Stimulated activated CD8-positive, alpha-beta memory T cell treated with anti-CD3 and anti-CD28 coated beads, Interleukin-7, amount 100 ng/mL, for 48 hours (primary cell): Measurements from ENCODE around the gene LRRTM3.

Experiments
- DNase-seq, 2 donors: peaks; one replicate each; pipeline ENCODE4 v3.0.0-alpha.2; 2020; ENCODE audit warnings: low read depth in 1 of 2; ENCODE audit errors: extremely low read depth in 1 of 2

LRRTM3 gene

DNA sequence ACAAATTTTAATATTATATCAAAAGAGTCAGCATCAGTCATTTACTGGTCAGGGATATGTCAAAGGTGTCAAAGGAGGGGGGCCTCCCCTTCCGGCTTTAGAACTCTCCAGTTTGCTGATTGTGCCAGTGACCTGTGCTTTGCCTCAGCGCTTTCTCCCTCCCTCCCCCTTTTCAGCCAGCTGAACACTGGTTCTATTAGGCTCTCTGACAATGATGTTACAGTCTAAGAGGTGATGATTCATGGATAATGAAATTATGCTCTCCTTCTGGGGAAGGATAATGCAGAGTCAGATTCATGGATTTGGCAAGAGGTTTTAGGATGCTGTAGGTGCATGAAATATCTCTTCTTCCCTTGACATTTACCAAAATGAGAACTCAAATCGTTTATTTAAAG is 6.1 kb downstream of the LRRTM3 start:
- DNase-seq: no peak

- DNase-seq: no peak
These were observed 8.9 kb downstream of the LRRTM3 start for GRCh38 chr10:66934711-66935110.

DNA sequence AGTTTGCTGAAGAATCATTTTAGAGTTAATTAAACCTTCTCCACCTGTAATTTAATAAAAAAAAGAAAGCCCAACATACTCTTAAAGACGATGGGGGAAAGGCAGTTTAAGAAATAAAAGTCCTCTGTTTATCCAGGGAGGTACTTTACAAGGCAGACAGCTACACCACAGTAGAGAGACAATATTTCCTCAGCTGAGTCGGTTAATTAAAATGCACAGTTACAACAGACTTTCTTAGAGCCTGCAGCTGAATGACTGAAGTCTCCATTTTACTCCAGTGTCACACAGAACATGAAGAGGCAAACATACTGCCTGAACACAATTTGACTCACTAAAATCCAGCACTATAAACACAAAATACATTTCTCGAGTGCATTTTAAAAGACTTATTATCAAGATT is 15.1 kb downstream of the LRRTM3 start:
- no peak for DNase-seq

DNA sequence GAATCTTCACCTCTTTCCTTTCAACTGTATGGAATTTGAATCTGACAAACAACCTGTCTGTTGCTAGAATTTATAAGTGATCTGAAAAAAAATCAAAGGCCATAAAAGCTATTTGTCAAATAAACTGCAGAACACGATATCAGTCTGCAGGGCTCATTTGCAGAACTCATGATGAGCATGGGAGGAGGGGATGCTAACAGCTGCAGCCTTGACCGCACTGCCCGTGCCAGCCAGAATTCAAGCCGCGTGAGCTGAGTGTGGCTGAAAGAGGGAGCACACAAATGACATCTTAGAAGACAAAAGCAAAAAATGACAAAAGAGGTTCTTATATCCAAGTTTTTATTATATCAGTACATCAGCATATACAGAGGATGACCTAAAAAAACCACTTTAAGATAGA is 15.7 kb downstream of the LRRTM3 start:
- DNase-seq: no peak

GRCh38 chr10:66942407-66942806 is 16.6 kb downstream of the LRRTM3 start:
- no peak for DNase-seq

DNA sequence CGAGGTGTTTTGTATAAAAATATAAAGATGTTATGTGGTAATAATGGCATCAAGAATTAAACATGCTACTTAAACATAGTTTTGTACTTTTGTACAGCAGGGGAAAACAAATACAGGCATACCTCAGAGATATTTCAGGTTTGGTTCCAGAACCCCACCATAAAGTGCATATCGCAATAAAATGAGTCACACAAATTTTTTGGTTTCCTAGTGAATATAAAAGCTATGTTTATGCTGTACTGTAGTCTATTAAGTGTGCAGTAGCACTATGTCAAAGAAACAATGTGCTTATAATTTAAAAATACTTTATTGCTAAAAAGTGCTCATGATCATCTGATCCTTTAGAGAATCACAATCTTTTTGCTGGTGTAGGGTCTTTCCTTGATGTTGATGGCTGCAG is 17.8 kb downstream of the LRRTM3 start:
- DNase-seq: no peak

DNA sequence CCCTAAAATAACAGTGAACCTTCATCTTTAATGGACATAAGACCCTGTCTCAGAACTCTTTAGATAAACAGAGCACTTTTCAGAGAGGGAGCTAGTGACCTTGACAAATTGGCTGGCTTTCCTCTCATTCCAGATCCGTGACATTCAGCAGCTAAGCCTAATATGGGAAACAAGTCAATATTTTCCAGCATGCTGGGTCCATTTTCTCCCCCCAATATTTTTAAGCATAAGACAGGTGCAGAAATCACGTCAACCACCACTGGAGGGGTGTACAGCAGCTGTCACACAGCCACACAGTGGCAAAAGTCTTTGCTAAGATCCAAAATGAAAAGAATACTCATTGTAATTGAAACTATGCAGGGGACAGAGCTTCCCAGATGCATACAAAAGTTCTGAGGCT is 26.1 kb downstream of the LRRTM3 start:
- DNase-seq: no peak

GRCh38 chr10:66958466-66958865 is 32.6 kb downstream of the LRRTM3 start:
- DNase-seq: no peak

GRCh38 chr10:66964946-66965345 is 39.1 kb downstream of the LRRTM3 start:
- DNase-seq: no peak

DNA sequence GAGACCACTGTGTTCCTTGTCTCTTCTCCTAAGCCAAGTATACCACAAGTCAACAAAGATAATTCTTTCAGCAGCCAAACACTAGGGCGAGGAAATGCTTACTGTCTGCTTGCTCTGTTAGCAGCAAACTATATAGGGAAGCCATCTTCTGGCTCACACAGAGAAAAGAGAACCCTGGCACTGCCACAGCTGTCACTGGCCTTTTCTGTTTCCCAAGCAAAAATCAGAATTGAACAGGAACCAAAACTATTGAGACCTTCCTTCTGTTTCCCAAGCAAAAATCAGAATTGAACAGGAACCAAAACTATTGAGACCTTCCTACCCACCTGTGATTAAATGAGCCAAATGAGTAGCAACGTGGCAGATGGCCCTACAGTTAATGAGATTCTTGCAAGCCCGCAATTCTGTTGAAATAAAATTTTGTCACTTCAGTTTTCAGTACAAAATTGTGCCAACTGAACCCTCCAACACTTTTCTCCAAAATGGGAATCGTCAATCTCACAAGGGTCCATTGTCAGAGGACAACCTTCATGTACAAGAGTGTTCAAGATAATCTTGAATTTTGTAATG is 54.5 kb downstream of the LRRTM3 start:
- DNase-seq: no peak

DNA sequence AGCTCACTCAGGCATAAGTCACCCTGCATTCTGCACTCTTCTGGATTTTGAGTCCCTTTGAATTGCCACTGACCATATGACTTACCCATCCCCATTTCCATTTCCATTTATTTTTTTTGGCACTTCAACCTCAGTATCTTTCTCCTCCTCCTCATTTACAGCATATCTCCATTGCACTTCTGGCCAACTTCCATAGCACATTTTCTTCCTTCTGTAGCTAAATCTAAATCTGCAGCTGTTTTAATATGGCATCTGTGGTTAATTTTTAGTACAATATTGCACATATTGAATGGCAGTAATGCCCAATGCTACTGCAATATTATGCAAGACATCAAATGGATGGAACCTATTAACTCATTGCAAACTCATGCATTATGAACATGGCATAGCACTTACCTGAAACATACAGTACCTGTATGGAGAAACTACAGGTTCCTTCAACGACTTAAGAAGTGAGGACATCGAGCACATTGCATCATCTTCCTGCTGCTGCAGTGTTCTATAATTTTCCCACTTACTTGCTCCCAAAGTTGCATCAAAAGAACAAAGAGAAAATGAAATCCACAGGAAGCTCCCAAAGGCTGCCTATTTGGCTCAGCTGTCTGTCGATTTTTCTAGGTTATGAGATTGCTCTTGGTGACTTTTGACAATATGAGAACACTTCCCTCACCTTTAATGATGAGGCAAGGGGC is 55.7 kb downstream of the LRRTM3 start:
- DNase-seq: no peak

- no peak for DNase-seq
These were observed 56.2 kb downstream of the LRRTM3 start for GRCh38 chr10:66982053-66982420.

DNA sequence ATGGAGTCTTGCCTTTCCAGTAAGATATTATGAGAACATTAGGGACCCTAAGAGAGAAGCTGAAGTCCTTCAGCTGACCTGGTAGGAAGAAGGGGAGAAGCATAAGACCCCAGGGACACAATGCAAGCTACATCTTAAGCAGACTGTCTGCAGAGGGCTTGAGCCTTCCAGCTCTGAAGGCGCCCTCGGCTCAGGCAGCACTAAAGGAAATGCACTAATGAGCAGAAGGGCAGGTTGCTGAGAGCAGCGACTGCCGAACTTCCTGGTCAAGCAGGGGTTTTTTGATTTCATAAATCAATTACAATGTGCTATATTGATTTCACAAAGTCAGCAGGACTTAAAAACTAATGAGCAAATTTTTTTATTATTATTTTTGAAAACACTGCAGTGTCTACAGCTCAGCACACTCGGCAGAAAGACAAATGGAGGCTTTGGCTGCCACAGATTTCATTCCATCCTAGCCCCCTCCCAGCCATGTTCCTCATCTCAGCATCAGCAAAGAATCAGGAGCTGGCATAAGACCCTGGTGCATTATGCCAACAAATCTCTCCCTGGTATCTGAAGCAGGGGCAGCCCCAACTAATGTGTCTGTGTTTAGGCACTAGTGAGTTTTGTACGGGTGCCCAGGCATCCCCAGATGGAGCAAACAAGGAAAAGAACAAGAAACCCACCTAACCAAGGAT is 57.1 kb downstream of the LRRTM3 start:
- no peak for DNase-seq

DNA sequence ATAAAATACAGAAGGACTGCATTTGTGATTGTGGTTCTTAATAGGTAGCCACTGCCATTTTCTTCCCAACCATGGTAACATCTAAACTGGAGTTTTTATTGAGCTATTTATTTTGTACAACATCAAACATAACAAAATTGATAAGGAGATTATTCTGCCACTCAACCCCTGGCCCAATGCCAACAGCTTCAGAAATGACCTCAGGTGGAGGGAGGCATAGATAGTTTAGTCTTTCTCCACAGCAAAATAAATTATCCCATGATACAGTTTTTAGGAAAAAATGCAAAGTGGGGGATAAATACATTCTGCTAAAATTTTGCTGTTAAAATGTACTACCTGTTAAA is 57.6 kb downstream of the LRRTM3 start:
- no peak for DNase-seq

DNA sequence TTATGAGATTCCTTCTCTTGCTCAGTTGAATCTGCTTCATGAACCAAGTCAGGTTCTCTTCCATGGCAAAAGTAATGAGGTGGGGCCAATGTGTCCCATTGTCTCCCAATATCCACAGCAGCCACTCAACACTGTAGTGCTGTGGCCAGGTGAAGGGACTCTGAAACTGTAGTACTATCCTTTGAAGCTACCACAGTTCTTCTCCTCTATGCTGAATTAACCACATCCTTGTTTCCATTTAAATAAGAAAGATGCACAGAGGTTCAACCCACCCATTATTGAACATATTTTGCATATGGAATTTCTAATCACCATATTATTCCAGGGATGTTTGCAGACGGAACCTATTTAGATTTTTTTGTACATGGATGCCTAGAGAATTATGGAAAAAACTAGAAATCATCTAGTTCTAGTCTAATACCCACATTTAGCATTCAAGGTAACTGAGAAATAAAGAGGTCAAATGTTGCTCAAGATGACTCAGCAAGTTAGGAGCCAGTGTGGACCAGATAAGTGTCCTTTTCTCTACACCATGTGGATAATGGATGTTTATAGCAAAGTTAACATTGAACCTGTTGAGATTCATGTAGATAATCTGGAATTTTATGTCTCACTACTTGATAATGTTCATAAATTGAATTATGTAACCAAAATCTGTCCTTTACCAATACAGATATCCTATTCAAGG is 64.5 kb downstream of the LRRTM3 start:
- no peak for DNase-seq

GRCh38 chr10:66996996-66997395 is 71.2 kb downstream of the LRRTM3 start:
- no peak for DNase-seq

DNA sequence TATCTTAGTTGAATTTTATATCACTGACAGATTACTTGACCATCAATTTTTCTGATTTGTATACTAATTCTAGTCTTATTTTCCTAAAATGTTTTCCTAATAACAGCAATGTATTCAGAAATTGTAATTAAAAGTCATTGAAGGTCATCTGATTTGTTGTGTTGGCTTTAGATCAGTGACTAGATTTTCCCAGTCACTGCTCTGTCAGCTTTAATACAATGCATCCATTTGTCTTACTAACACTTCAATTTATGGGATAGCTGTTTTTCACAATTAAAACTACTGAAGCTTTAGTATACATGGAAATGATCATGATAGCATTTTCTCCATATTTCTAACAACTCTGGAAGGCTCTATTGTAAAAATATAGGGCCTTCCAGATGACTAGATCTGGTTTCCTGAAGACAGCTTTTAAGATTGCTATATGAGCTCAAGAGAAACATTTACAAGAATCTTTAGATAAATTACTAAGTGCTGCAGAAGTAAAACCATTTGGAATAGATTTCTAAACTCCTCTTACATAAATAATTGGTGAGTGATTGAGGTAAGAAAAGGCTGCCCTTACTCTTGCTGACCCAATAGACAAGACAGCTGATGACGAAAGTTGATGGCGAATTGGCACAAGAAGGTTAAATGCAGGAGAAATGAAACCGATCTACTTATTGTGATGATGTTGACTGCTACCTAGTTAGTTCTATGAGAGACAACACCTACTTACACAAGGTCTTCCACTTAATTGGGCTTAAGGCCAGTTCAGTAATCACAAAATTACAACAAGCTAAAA is 74.1 kb downstream of the LRRTM3 start:
- DNase-seq: no peak

DNA sequence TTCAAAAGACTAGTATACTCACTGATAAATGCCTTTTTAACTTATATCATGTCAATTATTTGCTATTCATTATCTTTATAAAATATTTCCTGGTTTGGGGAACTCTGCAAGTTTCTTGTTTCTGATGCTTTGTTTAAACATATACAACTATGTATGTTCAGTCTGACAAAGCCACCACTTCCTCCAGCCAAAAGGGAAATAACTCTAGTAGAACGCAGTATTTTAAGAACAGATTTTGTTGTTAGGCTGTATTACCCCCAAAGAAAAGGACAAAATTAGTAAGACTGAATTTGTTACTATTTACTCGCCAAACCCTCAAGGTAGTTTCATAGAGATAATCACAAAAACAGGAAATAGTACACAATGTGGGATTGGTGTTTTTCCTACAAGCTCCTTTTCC is 78.9 kb downstream of the LRRTM3 start:
- DNase-seq: no peak

- DNase-seq: no peak
These were observed 80.1 kb downstream of the LRRTM3 start for GRCh38 chr10:67005981-67006380.

DNA sequence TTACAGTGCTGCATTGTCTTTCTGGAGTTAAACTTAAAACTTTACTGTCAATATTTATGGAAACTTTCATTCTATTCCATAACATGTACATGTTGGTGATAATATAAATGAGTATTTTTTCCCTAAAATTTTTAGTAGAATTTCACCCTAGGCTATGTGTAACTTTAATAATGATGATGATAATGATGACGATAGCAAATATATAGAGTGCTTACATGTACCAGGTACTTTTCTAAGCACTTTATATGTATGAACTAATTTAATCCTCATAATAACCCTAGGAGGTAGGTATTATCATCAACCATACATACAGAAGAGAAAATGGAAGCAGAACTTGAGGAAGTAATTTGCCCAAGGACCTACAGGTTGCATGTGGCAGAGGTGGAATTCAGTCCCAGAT is 85.6 kb downstream of the LRRTM3 start:
- DNase-seq: no peak

DNA sequence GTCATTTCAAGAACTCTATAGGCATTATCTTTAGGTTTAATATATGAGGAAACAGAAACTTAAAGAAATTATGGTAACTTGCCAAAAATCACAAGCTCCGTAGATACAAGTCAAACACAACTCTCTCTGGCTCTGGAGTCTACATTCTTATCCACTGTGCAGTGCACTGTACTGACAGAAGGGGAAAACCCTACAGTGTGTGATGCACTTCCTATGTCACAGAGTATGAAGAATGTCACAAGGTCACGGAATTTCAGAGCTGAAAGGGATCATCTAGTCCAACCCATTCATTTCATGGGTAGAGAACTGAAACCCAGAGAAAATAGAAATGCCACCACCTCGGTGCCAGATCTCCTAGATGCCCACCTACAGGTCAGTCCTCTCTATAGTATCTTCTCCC is 86.1 kb downstream of the LRRTM3 start:
- DNase-seq: no peak
